NB4 (cell line): ENCODE data around the gene BIRC7.

Experiments
- DNase-seq: peaks from one replicate; pipeline ENCODE4 v3.0.0; 2010; ENCODE audit warnings: low read depth
- H3K4me3 ChIP-seq: one replicate; pipeline ENCODE4 v1.5.1; 2011; ENCODE audit warnings: mild to moderate bottlenecking, low read depth, low read length, moderate library complexity
- CTCF ChIP-seq: IDR thresholded peaks from one replicate; pipeline ENCODE4 v1.5.1; 2012; ENCODE audit warnings: low read depth, low read length
- MAX ChIP-seq: IDR thresholded peaks from 2 replicates; pipeline ENCODE4 v1.6.1; 2011; ENCODE audit warnings: low read depth, low read length
- MYC ChIP-seq: IDR thresholded peaks from 2 replicates; pipeline ENCODE4 v1.6.1; 2011; ENCODE audit warnings: low read depth, low read length
- POLR2A ChIP-seq: IDR thresholded peaks from 2 replicates; pipeline ENCODE4 v1.6.1; 2011; ENCODE audit warnings: mild to moderate bottlenecking; ENCODE audit not compliant: insufficient read length; ENCODE audit errors: extremely low read depth

The BIRC7 gene

GRCh38 chr20:63235399-63235983 is at the start of gene BIRC7:
Gene BIRC7, plus strand, starts transcription at chr20:63235905. Its CDS starts 192 bp downstream, at chr20:63236097.
- DNase-seq: peak; percentile 42
- no peak within 1 kb of the TSS for H3K4me3 ChIP-seq
- no peak for TF ChIP-seq POLR2A
- TF ChIP-seq MYC: no peak
- no peak for TF ChIP-seq MAX
- TF ChIP-seq CTCF: no peak

GRCh38 chr20:63186084-63186483 is 49.6 kb upstream of the BIRC7 start:
- no peak for DNase-seq
- TF ChIP-seq MAX (no peak), CTCF (no peak), MYC (no peak), POLR2A (no peak)
- no peak overlapping the region for H3K4me3 ChIP-seq

GRCh38 chr20:63186528-63187316 is 49.0 kb upstream of the BIRC7 start:
- no peak overlapping the region for H3K4me3 ChIP-seq
- TF ChIP-seq MYC: no peak
- TF ChIP-seq CTCF: no peak
- TF ChIP-seq MAX: no peak
- no peak for TF ChIP-seq POLR2A
- no peak for DNase-seq

GRCh38 chr20:63187338-63188158 is 48.2 kb upstream of the BIRC7 start:
- H3K4me3 ChIP-seq: no peak overlapping the region
- no peak for DNase-seq
- TF ChIP-seq MAX (no peak), POLR2A (no peak), MYC (no peak), CTCF (no peak)

- DNase-seq: no peak
- TF ChIP-seq MAX (no peak), MYC (no peak), CTCF (no peak), POLR2A (no peak)
- H3K4me3 ChIP-seq: no peak overlapping the region
Measured at GRCh38 chr20:63188159-63188442, 47.6 kb upstream of the BIRC7 start.
